A549 (cell line): ENCODE data around the gene RASGRF1. TPM values are rescaled to one million over a fixed set of nuclear protein-coding genes. Genes with fewer than 3 reads are reported as not detected.

Experiments used
- ATAC-seq, 2 experiments: fragments of 200-7000 bp in 1 of 2; fragments of >200 bp in 1 of 2; cut with Nextera tagmentation in 1 of 2; cut with Tn5 transposase in 1 of 2; 3 replicates each; pipeline versions ENCODE4 v1.8.0 to v1.9.1; 2018 to 2020; ENCODE audit warnings: mild to moderate bottlenecking in 1 of 2, moderate library complexity in 1 of 2
- CTCF ChIA-PET: fragments of 300-600 bp; sonication (Branson Sonifier 250); formaldehyde crosslinking; extraction: SDS; loops from one replicate; lab custom pipeline; 2021; ENCODE audit warnings: antibody characterized with exemption, inconsistent platforms; lab: Yijun Ruan, JAX
- POLR2A ChIA-PET: fragments of 350-600 bp; formaldehyde crosslinking; extraction: SDS; loops from one replicate; lab custom pipeline; 2021; ENCODE audit warnings: antibody characterized with exemption, inconsistent platforms; lab: Yijun Ruan, JAX
- DNase-seq, 2 experiments: peaks; one replicate each; pipeline versions ENCODE4 v3.0.0 to v3.0.0-alpha.2; 2011 to 2016; ENCODE audit warnings: low read depth in 1 of 2, low spot score in 1 of 2
- FAIRE-seq: peaks from 2 replicates; lab custom pipeline; 2011; peaks lifted over from hg19 to GRCh38; lab: Jason Lieb, UNC
- H3K27ac ChIP-seq, 2 experiments: fragments of >200 bp; sonication (Bioruptor Twin); formaldehyde crosslinking; 3 replicates each; pipeline ENCODE4 v1.5.1; 2016 to 2017
- H3K4me1 ChIP-seq: fragments of >200 bp; sonication (Bioruptor Twin); formaldehyde crosslinking; 3 replicates; pipeline ENCODE4 v1.6.1; 2016
- H3K4me2 ChIP-seq: fragments of >200 bp; sonication (Bioruptor Twin); formaldehyde crosslinking; 3 replicates; pipeline ENCODE4 v1.6.1; 2016
- H3K4me3 ChIP-seq: fragments of >200 bp; sonication (Bioruptor Twin); formaldehyde crosslinking; 3 replicates; pipeline ENCODE4 v1.5.1; 2016
- H3K9me3 ChIP-seq: fragments of >200 bp; sonication (Bioruptor Twin); formaldehyde crosslinking; 3 replicates; pipeline ENCODE4 v1.6.1; 2016
- BCL3 ChIP-seq: fragments of >200 bp; sonication (Bioruptor Twin); formaldehyde crosslinking; IDR thresholded peaks from 3 replicates; pipeline ENCODE4 v1.6.1; 2016
- CBX2 ChIP-seq: fragments of 200-600 bp; sonication (generic); IDR thresholded peaks from 2 replicates; pipeline ENCODE4 v1.6.1; 2016; ENCODE audit warnings: low read depth, mild to moderate bottlenecking, borderline replicate concordance
- CEBPB ChIP-seq, 2 experiments: fragments of >200 bp in 1 of 2; sonication (Bioruptor Twin) in 1 of 2; formaldehyde crosslinking in 1 of 2; IDR thresholded peaks; 2 replicates each; pipeline ENCODE4 v1.6.1; 2012 to 2016
- CHD4 ChIP-seq: fragments of 200-600 bp; sonication (generic); IDR thresholded peaks from 2 replicates; pipeline ENCODE4 v1.6.1; 2016; ENCODE audit warnings: antibody characterized with exemption, mild to moderate bottlenecking, borderline replicate concordance
- EHF ChIP-seq: fragments of 250-450 bp; sonication (Bioruptor Pico); IDR thresholded peaks from 2 replicates; pipeline ENCODE4 v1.5.0; 2020; ENCODE audit warnings: mild to moderate bottlenecking
- EP300 ChIP-seq, 2 experiments: fragments of >200 bp; sonication (Bioruptor Twin); formaldehyde crosslinking; IDR thresholded peaks; 2 replicates in 1 of 2; 3 replicates in 1 of 2; pipeline ENCODE4 v1.6.1; 2016 to 2017
- GATA3 ChIP-seq: IDR thresholded peaks from 2 replicates; pipeline ENCODE4 v1.6.1; 2012; ENCODE audit warnings: borderline replicate concordance
- KDM5A ChIP-seq: fragments of 200-600 bp; sonication (generic); IDR thresholded peaks from 2 replicates; pipeline ENCODE4 v1.6.1; 2016; ENCODE audit warnings: antibody characterized with exemption, mild to moderate bottlenecking
- MYC ChIP-seq: IDR thresholded peaks from 2 replicates; pipeline ENCODE4 v1.6.1; 2012; ENCODE audit warnings: mild to moderate bottlenecking, inconsistent platforms, low read length, improper control_type of control experiment, borderline replicate concordance
- RAD21 ChIP-seq, 2 experiments: fragments of >200 bp in 1 of 2; sonication (Bioruptor Twin) in 1 of 2; formaldehyde crosslinking in 1 of 2; IDR thresholded peaks in 1 of 2; conservative IDR thresholded peaks in 1 of 2; 2 replicates in 1 of 2; 3 replicates in 1 of 2; pipeline ENCODE4 v1.6.1; 2012 to 2018; ENCODE audit warnings: inconsistent platforms in 1 of 2
- SREBF2 ChIP-seq: fragments of 450-650 bp; IDR thresholded peaks from 2 replicates; pipeline ENCODE4 v1.6.1; 2014; ENCODE audit warnings: mild to moderate bottlenecking, moderate library complexity
- ZSCAN20 ChIP-seq: fragments of 250-450 bp; sonication (Bioruptor Pico); IDR thresholded peaks from 2 replicates; pipeline ENCODE4 v1.8.0; 2022; ENCODE audit warnings: mild to moderate bottlenecking, moderate library complexity
- WGBS: methylation state at CpG from one replicate; pipeline ENCODE4 v1.1.6; 2017; ENCODE audit errors: missing lambda C conversion rate; 5-methylcytosine and 5-hydroxymethylcytosine counted together
- polyA plus RNA-seq, 4 experiments: library from polyadenylated mRNA; depleted of rRNA in 3 of 4; stranded (reverse); fragments of >200 nt; fragmentation: RNase III in 1 of 4; extraction: RNeasy Plus Mini Kit Qiagen cat#74134 plus additional on column Dnase treatment in 1 of 4; gene quantifications; 2 replicates in 3 of 4; 3 replicates in 1 of 4; pipeline ENCODE4 v1.2.3, GENCODE V29; 2011 to 2017
- TF ChIP-seq, protein P1 (sequence below): fragments of >200 bp; sonication (Bioruptor Twin); formaldehyde crosslinking; IDR thresholded peaks from 2 replicates; pipeline ENCODE4 v1.6.1; 2016
- TF ChIP-seq, protein P2 (sequence below): fragments of 200-600 bp; sonication (generic); IDR thresholded peaks from 2 replicates; pipeline ENCODE4 v1.6.1; 2016; ENCODE audit warnings: antibody characterized with exemption, mild to moderate bottlenecking, moderate library complexity

The RASGRF1 gene
- polyA plus RNA-seq, 2 of the 4 experiments (the other 2 are of a cell fraction), result 0.13 to 0.21 TPM

DNA sequence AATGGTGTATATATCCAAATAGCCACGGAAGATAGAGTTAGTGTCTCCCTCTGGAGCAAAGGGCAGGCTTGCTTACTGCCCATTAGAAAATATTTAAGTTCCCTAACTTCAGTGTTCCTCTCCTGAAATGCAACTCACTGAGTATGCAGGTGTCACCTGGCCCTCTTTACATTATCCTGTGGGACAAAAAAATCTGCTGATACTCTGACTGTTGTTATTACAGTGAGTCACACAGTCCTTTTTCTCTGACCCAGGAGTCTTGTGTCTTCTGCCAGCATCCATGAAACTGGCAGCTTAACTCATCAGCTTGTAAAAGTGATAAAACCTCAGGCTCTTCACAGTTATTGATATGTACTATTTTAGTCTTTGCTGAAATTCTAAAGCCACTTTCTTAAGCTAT is 42.2 kb upstream of the RASGRF1 start:
- H3K27ac ChIP-seq, result no peak overlapping the region
- no peak overlapping the region for H3K4me2 ChIP-seq
- H3K4me1 ChIP-seq, result no peaks in the 10 kb centered on the region
- no peak for ATAC-seq
- ChIA-PET CTCF (interaction anchor here (0.8 to 1.0 kb wide), 2 partner anchors 11 to 33 kb away, joined by 3 read pairs; no protein-coding TSS in a partner anchor), POLR2A (no interaction called here)
- H3K9me3 ChIP-seq, result peaks cover 11% of the 10 kb centered on the region; the same call in 1 of the 3 replicates
- WGBS, result 0% methylated on average over 1 of the region's 1 CpG
- DNase-seq, result no peak
- no peak overlapping the region for H3K4me3 ChIP-seq
- TF ChIP-seq MYC (no peak), CEBPB (IDR thresholded peaks at IDR 0.05) (no peak), KDM5A (no peak), CBX2 (no peak)
- no peak for FAIRE-seq

DNA sequence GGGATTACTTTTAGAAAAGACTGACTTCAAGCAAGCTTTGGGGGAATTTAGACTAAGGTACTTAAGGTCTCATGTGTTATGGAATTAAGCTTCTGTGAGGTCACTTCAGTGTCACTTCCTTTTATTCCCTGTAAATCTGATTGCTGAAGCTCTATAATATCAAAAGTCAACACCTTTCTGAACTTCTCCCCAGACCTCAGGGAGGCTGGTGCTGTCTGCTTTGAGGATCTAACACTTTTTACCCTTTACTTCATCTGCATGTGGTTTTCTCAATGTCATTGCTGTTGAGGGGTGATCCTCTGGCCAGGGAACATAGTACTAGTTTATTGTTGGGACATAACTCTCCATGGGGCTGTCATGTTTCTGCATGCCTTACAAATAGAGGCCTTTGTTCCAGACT is 41.8 kb upstream of the RASGRF1 start:
- H3K4me3 ChIP-seq, result no peak overlapping the region
- H3K9me3 ChIP-seq, result peaks cover 11% of the 10 kb centered on the region; the same call in 1 of the 3 replicates
- ATAC-seq, result no peak
- no peak for TF ChIP-seq CBX2
- TF ChIP-seq, all 56 proteins: peak for 0
- POLR2A ChIA-PET, result no interaction called here
- Histone ChIP-seq H3K4me1 (no peaks in the 10 kb centered on the region), H3K4me2 (no peak overlapping the region), H3K27ac (no peak overlapping the region)
- FAIRE-seq, result no peak
- CTCF ChIA-PET, result interaction anchor here (0.8 to 1.2 kb wide), 3 partner anchors 11 to 103 kb away, joined by 3 read pairs; no protein-coding TSS in a partner anchor
- DNase-seq, result no peak

DNA sequence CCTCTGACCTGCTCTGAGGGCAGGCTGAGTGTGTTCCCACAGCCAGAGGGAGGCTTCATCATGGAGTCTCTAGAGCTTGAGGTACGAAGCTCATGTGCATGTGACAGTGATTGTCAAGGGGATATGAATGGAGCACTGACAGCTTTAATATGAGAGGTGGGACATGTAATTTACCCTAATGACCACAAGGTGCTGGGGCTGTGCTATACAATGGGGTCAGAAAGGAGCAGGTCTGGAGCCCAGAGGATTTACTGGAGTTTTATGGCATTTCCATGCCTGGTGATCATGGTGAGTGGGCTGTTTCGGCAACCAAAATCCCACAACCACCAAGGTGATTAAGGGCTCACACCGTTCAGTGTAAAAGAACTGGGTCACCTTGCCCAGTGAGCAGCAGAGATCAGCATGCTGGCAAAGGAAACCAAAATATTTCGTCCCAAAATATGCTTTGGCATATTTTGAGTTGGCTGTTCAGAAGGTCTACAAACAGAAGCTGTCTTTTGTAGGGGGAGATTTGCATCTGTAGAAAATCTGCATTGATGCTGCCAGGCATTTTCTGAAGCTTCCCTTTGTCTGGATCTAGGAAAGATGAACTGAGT is 40.1 kb upstream of the RASGRF1 start:
- peak in 1 of 2 experiments; percentile 30 for DNase-seq
- peak in 1 of 2 experiments; percentile 18; a peak in 1 of 5 replicates for TF ChIP-seq RAD21 (conservative IDR thresholded peaks at IDR 0.05 in 1 of 2, IDR thresholded peaks at IDR 0.05 in 1 of 2)
- no peak for TF ChIP-seq EP300 (IDR thresholded peaks at IDR 0.05)
- TF ChIP-seq SREBF2, result no peak
- no peak for TF ChIP-seq EHF
- no peak for TF ChIP-seq ZSCAN20
- WGBS, result 3% methylated on average over 4 of the region's 4 CpGs
- peak in 1 of 2 experiments; percentile 80; a peak in 3 of 6 replicates for ATAC-seq
- H3K4me3 ChIP-seq, result no peak overlapping the region
- H3K27ac ChIP-seq, result no peak overlapping the region
- CTCF ChIA-PET, result interaction anchor here (1.1 to 1.4 kb wide), 2 partner anchors 53 to 99 kb away, joined by 3 to 4 read pairs; no protein-coding TSS in a partner anchor
- no peak overlapping the region for H3K4me2 ChIP-seq
- POLR2A ChIA-PET, result no interaction called here
- FAIRE-seq, result no peak
- no peaks in the 10 kb centered on the region for H3K4me1 ChIP-seq
- peaks cover 11% of the 10 kb centered on the region; the same call in 1 of the 3 replicates for H3K9me3 ChIP-seq

DNA sequence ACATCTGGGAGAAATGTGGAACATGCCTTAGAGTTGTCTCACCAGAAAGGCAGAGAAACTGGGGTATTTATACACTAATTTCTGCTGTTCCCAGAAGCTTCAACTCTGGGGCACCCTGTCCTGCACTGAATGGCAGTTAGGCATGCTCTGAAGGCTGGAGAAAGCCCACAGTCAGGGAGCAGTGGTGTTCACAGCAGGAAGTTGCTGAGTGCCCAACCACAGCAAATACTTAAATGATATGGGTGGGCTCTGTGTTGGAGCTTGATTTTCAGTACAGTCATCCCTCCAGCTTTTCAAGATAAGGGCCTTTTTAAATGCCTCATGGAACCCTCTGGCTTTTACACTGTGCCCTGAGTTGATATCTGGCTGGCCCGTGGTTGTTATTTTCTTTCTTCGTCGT is 38.7 kb upstream of the RASGRF1 start:
- Histone ChIP-seq H3K9me3 (peaks cover 11% of the 10 kb centered on the region; the same call in 1 of the 3 replicates), H3K4me1 (no peaks in the 10 kb centered on the region), H3K4me2 (no peak overlapping the region), H3K4me3 (no peak overlapping the region), H3K27ac (no peak overlapping the region)
- ChIA-PET CTCF (interaction anchor here (1.4 to 1.7 kb wide), 4 partner anchors 10 to 97 kb away, joined by 4 to 7 read pairs (median 6); no protein-coding TSS in a partner anchor), POLR2A (no interaction called here)
- no peak for FAIRE-seq
- TF ChIP-seq GATA3 (no peak), BCL3 (no peak), CHD4 (no peak), EHF (no peak), MYC (no peak), CEBPB (IDR thresholded peaks at IDR 0.05) (no peak)
- TF ChIP-seq, protein P1, sequence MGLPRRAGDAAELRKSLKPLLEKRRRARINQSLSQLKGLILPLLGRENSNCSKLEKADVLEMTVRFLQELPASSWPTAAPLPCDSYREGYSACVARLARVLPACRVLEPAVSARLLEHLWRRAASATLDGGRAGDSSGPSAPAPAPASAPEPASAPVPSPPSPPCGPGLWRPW, result no peak
- TF ChIP-seq, protein P2, sequence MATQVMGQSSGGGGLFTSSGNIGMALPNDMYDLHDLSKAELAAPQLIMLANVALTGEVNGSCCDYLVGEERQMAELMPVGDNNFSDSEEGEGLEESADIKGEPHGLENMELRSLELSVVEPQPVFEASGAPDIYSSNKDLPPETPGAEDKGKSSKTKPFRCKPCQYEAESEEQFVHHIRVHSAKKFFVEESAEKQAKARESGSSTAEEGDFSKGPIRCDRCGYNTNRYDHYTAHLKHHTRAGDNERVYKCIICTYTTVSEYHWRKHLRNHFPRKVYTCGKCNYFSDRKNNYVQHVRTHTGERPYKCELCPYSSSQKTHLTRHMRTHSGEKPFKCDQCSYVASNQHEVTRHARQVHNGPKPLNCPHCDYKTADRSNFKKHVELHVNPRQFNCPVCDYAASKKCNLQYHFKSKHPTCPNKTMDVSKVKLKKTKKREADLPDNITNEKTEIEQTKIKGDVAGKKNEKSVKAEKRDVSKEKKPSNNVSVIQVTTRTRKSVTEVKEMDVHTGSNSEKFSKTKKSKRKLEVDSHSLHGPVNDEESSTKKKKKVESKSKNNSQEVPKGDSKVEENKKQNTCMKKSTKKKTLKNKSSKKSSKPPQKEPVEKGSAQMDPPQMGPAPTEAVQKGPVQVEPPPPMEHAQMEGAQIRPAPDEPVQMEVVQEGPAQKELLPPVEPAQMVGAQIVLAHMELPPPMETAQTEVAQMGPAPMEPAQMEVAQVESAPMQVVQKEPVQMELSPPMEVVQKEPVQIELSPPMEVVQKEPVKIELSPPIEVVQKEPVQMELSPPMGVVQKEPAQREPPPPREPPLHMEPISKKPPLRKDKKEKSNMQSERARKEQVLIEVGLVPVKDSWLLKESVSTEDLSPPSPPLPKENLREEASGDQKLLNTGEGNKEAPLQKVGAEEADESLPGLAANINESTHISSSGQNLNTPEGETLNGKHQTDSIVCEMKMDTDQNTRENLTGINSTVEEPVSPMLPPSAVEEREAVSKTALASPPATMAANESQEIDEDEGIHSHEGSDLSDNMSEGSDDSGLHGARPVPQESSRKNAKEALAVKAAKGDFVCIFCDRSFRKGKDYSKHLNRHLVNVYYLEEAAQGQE, result no peak
- DNase-seq, result no peak
- WGBS, result 0% methylated on average over 3 of the region's 3 CpGs
- no peak for ATAC-seq
